Left ventricle myocardium inferior (tissue), 1 donor: Measurements from ENCODE around the gene RAD50. TPM values are rescaled to one million over a fixed set of nuclear protein-coding genes. Genes with fewer than 3 reads are reported as not detected.
"Not testable (repeated sequence)": the region's sequence is repeated elsewhere in the genome, so short reads cannot be mapped to it uniquely, and the experiment has no call there.

Source experiments
- DNase-seq: peaks from one replicate; pipeline ENCODE4 v3.0.0-alpha.2; 2020
- H3K27ac ChIP-seq: fragments of 200-600 bp; replicated peaks from 2 replicates; pipeline ENCODE4 v1.8.0; 2021
- H3K27me3 ChIP-seq: fragments of 200-600 bp; 2 replicates; pipeline ENCODE4 v1.8.0; 2021; ENCODE audit warnings: low read depth
- H3K36me3 ChIP-seq: fragments of 200-600 bp; 2 replicates; pipeline ENCODE4 v1.8.0; 2021
- H3K4me1 ChIP-seq: fragments of 200-600 bp; 2 replicates; pipeline ENCODE4 v1.8.0; 2021
- H3K4me3 ChIP-seq: fragments of 200-600 bp; 2 replicates; pipeline ENCODE4 v1.8.0; 2021; ENCODE audit warnings: mild to moderate bottlenecking, moderate library complexity
- H3K9me3 ChIP-seq: fragments of 200-600 bp; replicated peaks from 2 replicates; pipeline ENCODE4 v1.8.0; 2021
- intact Hi-C: fragments of 100-400 bp; cut with micrococcal nuclease; formaldehyde crosslinking; loops from one replicate; pipeline ENCODE4 v1.11.0; 2022
- total RNA-seq: library from RNA; stranded (reverse); fragmentation: NEBNext Ultra II Directional; extraction: Animal tissue kit (Norgen Biotek cat#: 25700); gene quantifications from one replicate; pipeline ENCODE4 v1.2.1, GENCODE V29; 2021
- TF ChIP-seq, protein P1 (sequence below): fragments of 200-600 bp; IDR thresholded peaks from 2 replicates; pipeline ENCODE4 v1.8.0; 2021; ENCODE audit warnings: antibody characterized with exemption, mild to moderate bottlenecking, borderline replicate concordance
- donor health status: DM: no; HTN: yes; CAD: no; lungs with severe emphysema.

RAD50 gene
- total RNA-seq, 1 donor from 2014 or later, result 33.4 TPM

GRCh38 chr5:132627470-132627869 lies 70.7 kb downstream of the RAD50 start:
- Histone ChIP-seq H3K27ac (no peak overlapping the region), H3K27me3 (no peaks in the 10 kb centered on the region), H3K4me1 (peaks cover 7% of the 10 kb centered on the region), H3K9me3 (no peaks in the 10 kb centered on the region), H3K36me3 (peaks cover 8% of the 10 kb centered on the region), H3K4me3 (no peak overlapping the region)
- no peak for DNase-seq
- TF ChIP-seq, protein P1, sequence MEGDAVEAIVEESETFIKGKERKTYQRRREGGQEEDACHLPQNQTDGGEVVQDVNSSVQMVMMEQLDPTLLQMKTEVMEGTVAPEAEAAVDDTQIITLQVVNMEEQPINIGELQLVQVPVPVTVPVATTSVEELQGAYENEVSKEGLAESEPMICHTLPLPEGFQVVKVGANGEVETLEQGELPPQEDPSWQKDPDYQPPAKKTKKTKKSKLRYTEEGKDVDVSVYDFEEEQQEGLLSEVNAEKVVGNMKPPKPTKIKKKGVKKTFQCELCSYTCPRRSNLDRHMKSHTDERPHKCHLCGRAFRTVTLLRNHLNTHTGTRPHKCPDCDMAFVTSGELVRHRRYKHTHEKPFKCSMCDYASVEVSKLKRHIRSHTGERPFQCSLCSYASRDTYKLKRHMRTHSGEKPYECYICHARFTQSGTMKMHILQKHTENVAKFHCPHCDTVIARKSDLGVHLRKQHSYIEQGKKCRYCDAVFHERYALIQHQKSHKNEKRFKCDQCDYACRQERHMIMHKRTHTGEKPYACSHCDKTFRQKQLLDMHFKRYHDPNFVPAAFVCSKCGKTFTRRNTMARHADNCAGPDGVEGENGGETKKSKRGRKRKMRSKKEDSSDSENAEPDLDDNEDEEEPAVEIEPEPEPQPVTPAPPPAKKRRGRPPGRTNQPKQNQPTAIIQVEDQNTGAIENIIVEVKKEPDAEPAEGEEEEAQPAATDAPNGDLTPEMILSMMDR, result no peak
- intact Hi-C loops, result no loop called here

- H3K36me3 ChIP-seq, result peaks cover 6% of the 10 kb centered on the region
- DNase-seq, result no peak
- TF ChIP-seq, protein P1, result no peak
- H3K4me1 ChIP-seq, result peaks cover 7% of the 10 kb centered on the region
- no peaks in the 10 kb centered on the region for H3K27me3 ChIP-seq
- H3K9me3 ChIP-seq, result no peaks in the 10 kb centered on the region
- no peak overlapping the region for H3K27ac ChIP-seq
- H3K4me3 ChIP-seq, result no peak overlapping the region
- intact Hi-C loops, result no loop called here
Measured at GRCh38 chr5:132628814-132629213, 72.0 kb downstream of the RAD50 start.

DNA sequence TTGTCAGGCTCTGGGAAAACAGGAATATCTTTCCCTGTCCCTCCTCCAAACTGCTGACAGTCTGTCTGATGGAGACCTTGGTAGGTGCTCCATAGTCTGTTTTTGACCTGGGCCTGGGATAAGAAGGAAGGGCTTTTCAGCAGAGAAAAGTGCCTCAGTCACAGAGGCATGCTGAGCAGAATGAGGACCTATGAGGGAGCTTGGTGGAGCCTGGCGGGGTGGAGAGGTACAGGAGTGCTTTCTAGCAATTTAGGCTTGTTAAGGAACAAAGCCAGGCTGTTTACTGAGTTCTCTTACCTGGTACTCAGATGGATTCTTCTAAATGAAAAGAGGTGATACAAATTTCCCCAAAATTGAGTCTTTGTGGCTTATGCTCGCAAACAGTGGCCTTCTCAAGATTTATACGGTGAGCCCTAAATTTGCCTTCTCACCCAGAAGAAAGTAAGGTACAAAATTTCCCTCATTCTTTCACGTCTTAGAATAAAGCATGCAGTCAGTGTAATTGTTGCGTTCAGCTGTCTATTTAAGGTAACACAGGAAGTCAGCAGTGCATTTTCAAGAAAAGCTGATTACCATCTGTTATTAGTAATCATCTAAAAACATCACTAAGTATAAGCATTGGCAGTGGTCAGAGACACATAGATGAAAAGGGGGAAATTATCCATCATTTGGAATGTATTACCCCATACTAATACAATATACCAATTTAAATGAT lies 72.6 kb downstream of the RAD50 start:
- H3K36me3 ChIP-seq, result peaks cover 6% of the 10 kb centered on the region
- TF ChIP-seq, protein P1, result no peak

DNA sequence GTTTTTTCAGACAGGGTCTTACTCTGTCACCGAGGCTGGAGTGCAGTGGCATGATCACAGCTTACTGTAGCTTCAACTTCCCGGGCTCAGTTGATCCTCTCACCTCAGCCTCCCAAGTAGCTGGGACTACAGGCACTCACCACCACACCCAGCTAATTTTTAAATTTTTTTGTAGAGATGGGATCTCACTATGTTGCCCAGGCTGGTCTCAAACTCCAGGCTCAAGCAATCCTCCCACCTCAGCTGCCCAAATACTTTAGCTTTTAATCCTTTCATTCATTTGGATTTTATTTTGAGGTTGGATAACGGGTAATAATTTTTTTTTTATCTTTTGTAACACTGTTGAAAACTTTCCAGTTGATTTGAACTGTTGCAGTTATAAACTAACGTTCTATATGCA lies 76.8 kb downstream of the RAD50 start:
- H3K4me3 ChIP-seq, H3K9me3 ChIP-seq, H3K4me1 ChIP-seq, DNase-seq, H3K27ac ChIP-seq, H3K27me3 ChIP-seq, intact Hi-C loops: not testable (repeated sequence)
- peaks cover 23% of the 10 kb centered on the region for H3K36me3 ChIP-seq

More for the DNA sequence above, 72.6 kb downstream of the RAD50 start:
- intact Hi-C loops, result no loop called here
- DNase-seq, result no peak
- Histone ChIP-seq H3K4me3 (no peak overlapping the region), H3K27me3 (no peaks in the 10 kb centered on the region), H3K9me3 (no peaks in the 10 kb centered on the region), H3K27ac (no peak overlapping the region), H3K4me1 (peaks cover 7% of the 10 kb centered on the region)

- intact Hi-C loops, result no loop called here
- Histone ChIP-seq H3K36me3 (peaks cover 45% of the 10 kb centered on the region), H3K4me1 (no peaks in the 10 kb centered on the region), H3K27ac (no peak overlapping the region), H3K4me3 (no peak overlapping the region), H3K27me3 (no peaks in the 10 kb centered on the region), H3K9me3 (no peaks in the 10 kb centered on the region)
- no peak for DNase-seq
- TF ChIP-seq, protein P1, result no peak
Measured at GRCh38 chr5:132635873-132636272, 79.1 kb downstream of the RAD50 start.

DNA sequence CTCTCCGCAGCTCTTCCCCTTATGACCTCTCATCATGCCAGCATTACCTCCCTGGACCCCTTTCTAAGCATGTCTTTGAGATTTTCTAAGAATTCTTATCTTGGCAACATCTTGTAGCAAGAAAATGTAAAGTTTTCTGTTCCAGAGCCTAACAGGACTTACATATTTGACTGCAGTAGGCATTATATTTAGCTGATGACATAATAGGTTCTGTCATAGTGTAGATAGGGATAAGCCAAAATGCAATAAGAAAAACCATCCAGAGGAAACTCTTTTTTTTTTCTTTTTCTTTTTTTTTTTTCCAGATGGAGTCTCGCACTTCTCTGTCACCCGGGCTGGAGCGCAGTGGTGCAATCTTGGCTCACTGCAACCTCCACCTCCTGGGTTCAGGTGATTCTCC lies 80.5 kb downstream of the RAD50 start:
- Histone ChIP-seq H3K4me3 (no peak overlapping the region), H3K27ac (no peak overlapping the region), H3K36me3 (peaks cover 58% of the 10 kb centered on the region), H3K4me1 (no peaks in the 10 kb centered on the region), H3K27me3 (no peaks in the 10 kb centered on the region), H3K9me3 (no peaks in the 10 kb centered on the region)
- DNase-seq, result no peak
- intact Hi-C loops, result no loop called here
- TF ChIP-seq, protein P1, result no peak
